SKM-1 (cell line): ENCODE measurements around the gene PRR5L.
"Not testable (repeated sequence)": the region's sequence is repeated elsewhere in the genome, so short reads cannot be mapped to it uniquely, and the experiment has no call there.

Experiments
- DNase-seq: peaks from one replicate; lab custom pipeline; 2025; ENCODE audit not compliant: unreplicated experiment; lab: John Stamatoyannopoulos, UW

PRR5L gene

DNA sequence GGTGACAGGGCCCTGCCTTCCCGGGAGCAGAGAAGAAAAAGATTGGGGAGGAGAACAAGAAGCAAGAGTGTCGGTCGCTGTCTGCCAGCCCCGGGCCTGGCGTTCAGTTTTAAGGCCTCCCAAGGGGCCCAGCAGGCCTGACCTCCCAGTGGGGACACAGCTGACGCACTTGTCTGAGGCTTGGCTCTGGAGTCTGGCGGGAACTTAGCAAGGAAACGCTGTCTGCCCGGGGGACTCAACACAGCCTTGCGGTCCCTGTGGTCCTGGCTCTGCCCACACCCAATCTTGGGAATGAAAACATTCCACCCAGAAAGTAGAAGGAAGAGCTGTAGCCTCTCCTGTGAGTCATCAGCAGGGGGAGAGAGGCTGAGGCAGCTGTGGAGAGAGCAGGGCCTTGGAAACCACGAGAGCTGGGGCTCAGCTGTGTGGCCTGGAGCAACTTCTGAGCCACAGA lies 159.6 kb downstream of the PRR5L start:
- DNase-seq: no peak

GRCh38 chr11:36456156-36456555 lies 160.1 kb downstream of the PRR5L start:
- no peak for DNase-seq

- no peak for DNase-seq
These were observed 162.2 kb downstream of the PRR5L start for GRCh38 chr11:36458129-36458915.

- DNase-seq: no peak
These were observed 163.0 kb downstream of the PRR5L start for GRCh38 chr11:36459046-36459445.

DNA sequence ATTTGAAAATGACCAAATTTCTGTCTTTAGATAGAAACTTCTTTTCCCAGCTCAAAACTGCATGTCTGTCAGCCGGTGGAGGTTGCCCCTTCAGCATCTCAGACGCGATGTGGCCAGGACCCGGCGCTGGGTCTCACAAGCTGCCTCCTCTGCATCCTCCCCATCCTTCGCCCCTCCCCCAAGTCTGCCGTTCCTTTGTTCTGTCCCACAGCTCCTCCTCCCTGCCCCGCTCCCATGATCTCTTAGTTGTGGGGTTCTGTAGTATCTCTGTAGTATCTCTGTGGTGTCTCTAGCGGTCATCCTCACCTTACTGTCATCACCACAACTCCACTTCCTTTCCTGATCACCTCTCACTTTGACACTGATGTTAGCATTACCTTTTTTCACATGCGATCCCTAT lies 164.1 kb downstream of the PRR5L start:
- DNase-seq: no peak

- DNase-seq: no peak
These were observed 166.2 kb downstream of the PRR5L start for GRCh38 chr11:36462321-36462720.

DNA sequence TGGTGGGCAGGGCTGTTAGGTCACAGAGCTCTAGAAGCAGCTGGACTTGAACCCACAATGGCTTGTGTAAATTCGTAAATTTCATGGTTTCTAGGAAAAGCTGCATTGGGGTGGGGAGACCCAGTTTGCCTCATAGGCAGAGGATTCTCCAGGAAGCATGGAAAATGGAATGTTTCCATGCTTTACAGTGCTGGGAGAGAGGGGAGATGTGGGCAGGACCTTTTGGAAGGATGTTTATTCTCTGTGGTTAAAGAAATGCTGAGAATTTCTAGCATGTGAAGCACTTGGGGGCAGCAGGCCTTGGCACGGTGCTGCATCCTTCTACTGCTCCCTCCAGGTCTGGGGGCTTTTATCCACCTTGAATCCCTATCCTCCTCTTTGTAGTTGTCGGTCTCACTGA lies 167.7 kb downstream of the PRR5L start:
- DNase-seq: no peak

DNA sequence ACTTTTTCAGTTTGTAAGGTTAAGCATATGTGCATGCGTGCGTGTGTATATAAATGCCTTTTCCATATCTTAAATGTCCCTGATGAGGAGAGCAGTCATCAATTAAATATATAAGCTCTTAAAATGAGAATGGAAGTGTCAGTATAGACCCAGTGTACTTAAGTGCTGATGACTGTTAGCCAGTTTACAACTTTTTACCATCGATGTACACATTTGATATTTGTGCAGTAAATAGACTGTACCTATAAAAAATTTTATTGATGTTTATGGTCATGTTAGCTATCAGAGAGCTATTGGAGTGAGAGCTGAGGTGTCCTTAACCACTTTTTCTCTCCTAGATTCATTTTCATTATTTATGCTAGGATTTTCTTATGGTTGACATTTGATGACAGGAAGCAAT lies 168.6 kb downstream of the PRR5L start:
- DNase-seq: no peak

GRCh38 chr11:36465449-36466163 lies 169.5 kb downstream of the PRR5L start:
- DNase-seq: no peak

GRCh38 chr11:36467012-36467411 lies 170.9 kb downstream of the PRR5L start:
- DNase-seq: peak; percentile 10

- DNase-seq: no peak
These were observed 171.8 kb downstream of the PRR5L start for GRCh38 chr11:36467916-36468315.

GRCh38 chr11:36469063-36469462 lies 173.0 kb downstream of the PRR5L start:
- DNase-seq: no peak

DNA sequence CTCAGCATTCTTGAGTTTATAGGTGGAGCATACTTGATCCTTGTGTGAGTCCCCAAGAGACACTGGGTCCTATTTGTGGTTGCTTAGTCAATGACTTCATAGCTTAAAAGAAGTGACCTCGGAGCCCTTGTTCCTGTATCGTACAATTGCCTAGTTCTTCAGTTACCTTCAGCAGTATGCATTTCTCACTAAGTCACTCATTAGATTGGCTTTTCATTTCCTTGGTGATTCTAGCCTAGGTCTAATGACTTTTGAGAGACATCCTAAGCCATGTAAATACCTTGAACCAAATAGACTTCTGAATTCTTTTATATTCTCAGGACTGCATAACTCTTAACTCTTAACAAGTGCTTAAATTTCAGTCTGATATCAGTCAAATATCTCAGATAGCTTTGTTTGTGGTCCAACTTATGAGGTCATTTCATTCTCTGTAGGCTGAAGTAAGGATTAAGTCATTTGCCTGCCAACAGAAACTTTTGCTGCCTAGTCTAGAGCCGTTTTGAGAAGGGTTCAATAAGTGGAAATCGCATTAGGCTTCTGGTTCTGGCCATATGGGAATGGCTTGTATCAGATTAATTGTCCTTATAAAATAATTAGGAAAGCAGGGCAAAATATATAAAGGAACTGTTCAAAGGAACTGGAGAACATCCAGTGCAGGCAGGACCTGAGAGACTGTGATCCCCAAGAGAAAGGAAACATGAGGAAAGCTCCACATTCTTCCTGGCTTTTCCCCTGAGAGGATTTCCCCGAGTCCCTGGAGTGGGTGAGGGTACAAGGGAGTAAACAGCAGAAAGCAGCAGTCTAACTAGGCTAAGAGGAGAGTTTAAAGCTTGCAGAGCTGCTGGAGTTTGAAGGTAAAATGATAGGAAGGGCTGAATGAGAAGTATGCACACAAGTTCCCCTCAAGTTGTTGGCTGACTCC lies 174.1 kb downstream of the PRR5L start:
- no peak for DNase-seq

- DNase-seq: no peak
These were observed 175.5 kb downstream of the PRR5L start for GRCh38 chr11:36471577-36471976.

GRCh38 chr11:36475192-36475591 lies 179.1 kb downstream of the PRR5L start:
- DNase-seq: no peak

GRCh38 chr11:36478700-36479329 lies 182.7 kb downstream of the PRR5L start:
- no peak for DNase-seq

- no peak for DNase-seq
These were observed 184.7 kb downstream of the PRR5L start for GRCh38 chr11:36480833-36481232.

- not testable (repeated sequence) for DNase-seq
These were observed 187.0 kb downstream of the PRR5L start for GRCh38 chr11:36483042-36483441.

DNA sequence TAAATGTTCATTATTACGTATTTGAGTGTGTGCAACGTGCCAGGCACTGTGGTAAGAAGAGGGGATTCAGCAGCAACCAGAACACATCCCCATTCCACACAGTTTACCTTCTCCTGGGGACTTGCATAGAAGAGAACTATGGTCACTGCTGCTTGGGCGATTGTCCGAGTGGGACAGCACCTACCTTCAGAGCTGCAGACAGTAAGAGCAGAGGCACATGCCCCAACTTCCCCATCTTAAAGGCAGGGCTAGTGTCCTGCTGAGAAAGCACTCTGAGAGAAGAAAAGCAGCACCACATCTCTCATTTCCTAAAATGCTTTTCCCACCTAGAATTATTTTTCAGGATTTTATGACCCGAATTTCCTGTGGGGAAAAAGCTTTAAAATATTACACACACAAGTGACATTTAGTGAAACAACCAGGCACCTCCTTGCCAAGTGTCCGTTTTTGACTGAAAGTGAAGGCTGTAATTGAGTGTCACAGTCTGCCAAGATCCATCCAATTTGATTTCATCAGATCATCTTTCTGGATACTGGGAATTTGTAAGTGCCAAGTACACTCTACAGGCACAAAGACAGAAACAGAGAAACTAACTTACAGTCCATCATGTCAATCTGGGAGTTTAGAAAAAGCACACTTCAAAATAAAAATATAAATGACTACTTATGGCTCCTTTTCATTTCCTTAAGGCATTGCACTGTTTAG lies 189.4 kb downstream of the PRR5L start:
- no peak for DNase-seq

DNA sequence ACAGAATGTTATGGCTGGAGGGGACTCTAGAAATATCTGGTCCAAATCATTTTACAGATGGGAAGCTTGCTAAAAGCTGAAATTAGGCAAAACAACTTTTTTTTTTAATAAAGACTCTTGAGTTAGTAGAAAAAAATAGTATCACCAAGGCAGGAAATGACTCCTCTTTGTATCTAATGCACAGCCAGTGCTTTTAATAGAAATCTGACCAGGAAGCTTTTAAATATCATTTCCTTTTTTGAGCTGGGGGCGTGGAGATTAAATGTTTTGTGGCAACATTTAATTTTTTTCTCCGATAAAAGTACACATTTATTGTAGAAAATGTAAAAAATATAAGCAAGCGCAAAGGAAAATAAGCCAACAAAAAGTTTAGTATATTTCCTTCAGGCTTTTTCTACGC lies 191.5 kb downstream of the PRR5L start:
- DNase-seq: no peak
